Endodermal cell (in vitro differentiated cells): ENCODE measurements around the gene IRF6. TPM values are rescaled to one million over a fixed set of nuclear protein-coding genes. Genes with fewer than 3 reads are reported as not detected.

ENCODE experiments used
- DNase-seq: peaks from one replicate; pipeline ENCODE4 v3.0.0-alpha.2; 2017
- H3K27ac ChIP-seq: 2 replicates; pipeline ENCODE4 v1.5.1; 2013; ENCODE audit warnings: mild to moderate bottlenecking, low read depth, low read length, moderate library complexity
- H3K27me3 ChIP-seq: 2 replicates; pipeline ENCODE4 v1.6.1; 2013; ENCODE audit warnings: mild to moderate bottlenecking, low read length, moderate library complexity; ENCODE audit not compliant: insufficient read depth, control insufficient read depth, poor library complexity, severe bottlenecking
- H3K36me3 ChIP-seq: 2 replicates; pipeline ENCODE4 v1.7.0; 2013; ENCODE audit warnings: mild to moderate bottlenecking, low read length, moderate library complexity; ENCODE audit not compliant: control insufficient read depth, insufficient read depth
- H3K4me1 ChIP-seq: one replicate; pipeline ENCODE4 v1.7.0; 2013; ENCODE audit warnings: low read length; ENCODE audit not compliant: control insufficient read depth, insufficient read depth
- H3K4me3 ChIP-seq: 2 replicates; pipeline ENCODE4 v1.5.1; 2013; ENCODE audit warnings: mild to moderate bottlenecking, low read length, moderate library complexity
- H3K9ac ChIP-seq: 2 replicates; pipeline ENCODE4 v1.6.1; 2013; ENCODE audit warnings: mild to moderate bottlenecking, low read length, moderate library complexity; ENCODE audit not compliant: poor library complexity, severe bottlenecking; ENCODE audit errors: extremely low read depth
- H3K9me3 ChIP-seq: 2 replicates; pipeline ENCODE4 v1.6.1; 2013; ENCODE audit warnings: mild to moderate bottlenecking, low read length, moderate library complexity; ENCODE audit not compliant: control insufficient read depth
- H3K27ac Mint-ChIP-seq: 2 replicates; pipeline ENCODE4 v1.8.0; 2020; ENCODE audit warnings: mixed read lengths
- H3K27me3 Mint-ChIP-seq: 2 replicates; pipeline ENCODE4 v1.8.0; 2021; ENCODE audit warnings: mild to moderate bottlenecking, mixed read lengths; ENCODE audit not compliant: insufficient read depth
- H3K36me3 Mint-ChIP-seq: 2 replicates; pipeline ENCODE4 v1.8.0; 2020; ENCODE audit warnings: low read depth, mixed read lengths
- H3K4me1 Mint-ChIP-seq: 2 replicates; pipeline ENCODE4 v1.8.0; 2020; ENCODE audit warnings: mixed read lengths
- H3K4me3 Mint-ChIP-seq: 2 replicates; pipeline ENCODE4 v1.8.0; 2020; ENCODE audit warnings: mild to moderate bottlenecking, moderate library complexity, mixed read lengths
- H3K9me3 Mint-ChIP-seq: 2 replicates; pipeline ENCODE4 v1.8.0; 2020; ENCODE audit warnings: mild to moderate bottlenecking, mixed read lengths
- WGBS, 2 experiments: methylation state at CpG; one replicate each; pipeline versions ENCODE4 v1.1.5 to v1.1.7; 2013; ENCODE audit warnings: missing lambda C conversion rate in 2 of 2, mixed read lengths in 1 of 2; ENCODE audit not compliant: insufficient coverage in 1 of 2, insufficient read length in 1 of 2; 5-methylcytosine and 5-hydroxymethylcytosine counted together
- total RNA-seq, 2 donors: library from RNA; stranded (reverse); fragmentation: NEBNext Ultra II Directional in 1 of 2; extraction: Animal tissue kit (Norgen Biotek cat#: 25700) in 1 of 2; gene quantifications; 2 replicates in 1 of 2; 3 replicates in 1 of 2; pipeline ENCODE4 v1.2.1, GENCODE V29; 2021
- TF ChIP-seq, protein P1 (sequence below): fragments of 200-600 bp; sonication (generic); conservative IDR thresholded peaks from 2 replicates; pipeline ENCODE4 v1.5.0; 2021; ENCODE audit warnings: antibody characterized with exemption, mild to moderate bottlenecking

Gene IRF6
- total RNA-seq, 2 donors from 2014 or later: 13.8 to 18.2 TPM

DNA sequence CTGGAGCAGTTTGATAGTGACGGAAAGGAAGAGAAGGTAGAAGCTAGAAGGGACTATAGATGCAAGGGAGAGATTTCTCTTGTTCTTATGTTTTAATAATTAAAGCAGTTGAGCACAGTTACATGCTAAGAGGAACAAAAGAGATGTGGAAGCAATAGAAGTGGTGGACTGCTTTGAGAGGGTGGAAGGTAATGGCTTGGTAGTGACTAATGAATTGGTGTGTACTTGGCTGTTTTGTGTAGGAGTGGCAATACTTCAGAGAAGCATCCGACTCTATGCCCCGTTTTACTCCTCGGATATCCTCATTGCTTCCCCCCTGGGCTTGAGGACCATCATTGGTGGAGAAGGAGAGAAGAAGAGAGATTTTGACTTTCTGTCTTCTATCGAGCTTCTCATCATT lies 34.7 kb upstream of the IRF6 start:
- no peaks in the 10 kb centered on the region for H3K9me3 Mint-ChIP-seq
- 98 to 100% methylated on average over 4 to 5 of the region's 5 CpGs for WGBS, 2 experiments
- no peak overlapping the region for H3K27ac Mint-ChIP-seq
- Histone ChIP-seq H3K9me3 (no peaks in the 10 kb centered on the region), H3K36me3 (peaks cover 86% of the 10 kb centered on the region), H3K9ac (no peak overlapping the region), H3K4me1 (no peaks in the 10 kb centered on the region), H3K27ac (no peak overlapping the region), H3K4me3 (no peak overlapping the region), H3K27me3 (no peaks in the 10 kb centered on the region)
- H3K27me3 Mint-ChIP-seq: no peaks in the 10 kb centered on the region
- DNase-seq: no peak
- peaks cover 64% of the 10 kb centered on the region for H3K36me3 Mint-ChIP-seq
- TF ChIP-seq, protein P1, sequence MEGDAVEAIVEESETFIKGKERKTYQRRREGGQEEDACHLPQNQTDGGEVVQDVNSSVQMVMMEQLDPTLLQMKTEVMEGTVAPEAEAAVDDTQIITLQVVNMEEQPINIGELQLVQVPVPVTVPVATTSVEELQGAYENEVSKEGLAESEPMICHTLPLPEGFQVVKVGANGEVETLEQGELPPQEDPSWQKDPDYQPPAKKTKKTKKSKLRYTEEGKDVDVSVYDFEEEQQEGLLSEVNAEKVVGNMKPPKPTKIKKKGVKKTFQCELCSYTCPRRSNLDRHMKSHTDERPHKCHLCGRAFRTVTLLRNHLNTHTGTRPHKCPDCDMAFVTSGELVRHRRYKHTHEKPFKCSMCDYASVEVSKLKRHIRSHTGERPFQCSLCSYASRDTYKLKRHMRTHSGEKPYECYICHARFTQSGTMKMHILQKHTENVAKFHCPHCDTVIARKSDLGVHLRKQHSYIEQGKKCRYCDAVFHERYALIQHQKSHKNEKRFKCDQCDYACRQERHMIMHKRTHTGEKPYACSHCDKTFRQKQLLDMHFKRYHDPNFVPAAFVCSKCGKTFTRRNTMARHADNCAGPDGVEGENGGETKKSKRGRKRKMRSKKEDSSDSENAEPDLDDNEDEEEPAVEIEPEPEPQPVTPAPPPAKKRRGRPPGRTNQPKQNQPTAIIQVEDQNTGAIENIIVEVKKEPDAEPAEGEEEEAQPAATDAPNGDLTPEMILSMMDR: no peak
- no peaks in the 10 kb centered on the region for H3K4me1 Mint-ChIP-seq
- H3K4me3 Mint-ChIP-seq: no peak overlapping the region

GRCh38 chr1:209839875-209840546 lies 34.1 kb upstream of the IRF6 start:
- TF ChIP-seq, protein P1: no peak
- Mint-ChIP-seq H3K27me3 (no peaks in the 10 kb centered on the region), H3K9me3 (no peaks in the 10 kb centered on the region), H3K4me3 (no peak overlapping the region), H3K27ac (no peak overlapping the region), H3K4me1 (no peaks in the 10 kb centered on the region), H3K36me3 (peaks cover 67% of the 10 kb centered on the region)
- DNase-seq: no peak
- Histone ChIP-seq H3K27ac (no peak overlapping the region), H3K36me3 (peaks cover 86% of the 10 kb centered on the region), H3K9me3 (no peaks in the 10 kb centered on the region), H3K9ac (no peak overlapping the region), H3K27me3 (no peaks in the 10 kb centered on the region), H3K4me1 (no peaks in the 10 kb centered on the region), H3K4me3 (no peak overlapping the region)
- WGBS, 2 experiments: 88 to 91% methylated on average over 4 to 5 of the region's 5 CpGs

DNA sequence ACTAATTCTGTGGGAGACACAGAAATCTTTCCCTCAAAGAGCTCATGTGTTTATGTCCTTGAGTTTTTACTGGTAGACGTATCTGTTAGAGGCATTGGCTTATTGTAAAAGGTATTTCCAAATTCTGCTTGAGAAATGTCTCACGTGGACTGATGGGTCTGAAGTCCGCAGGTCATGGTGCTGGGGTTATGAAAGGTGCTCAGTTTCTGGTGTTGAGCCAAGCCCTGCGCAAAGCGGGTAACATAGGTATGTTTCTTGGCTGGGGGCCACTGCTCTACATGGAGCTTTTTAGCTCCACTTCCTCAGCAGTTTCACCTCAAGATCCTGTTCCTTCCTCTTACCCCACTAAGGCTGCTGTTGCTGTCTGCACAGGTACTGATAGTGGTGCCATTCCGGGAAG lies 32.6 kb upstream of the IRF6 start:
- Mint-ChIP-seq H3K4me1 (no peaks in the 10 kb centered on the region), H3K4me3 (no peak overlapping the region), H3K36me3 (peaks cover 72% of the 10 kb centered on the region), H3K27me3 (no peaks in the 10 kb centered on the region), H3K27ac (no peak overlapping the region), H3K9me3 (no peaks in the 10 kb centered on the region)
- peaks cover 93% of the 10 kb centered on the region for H3K36me3 ChIP-seq
- DNase-seq: no peak
- TF ChIP-seq, protein P1: no peak
- no peak overlapping the region for H3K27ac ChIP-seq
- 91 to 92% methylated on average over 4 to 6 of the region's 6 CpGs for WGBS, 2 experiments
- H3K9me3 ChIP-seq: no peaks in the 10 kb centered on the region
- H3K4me3 ChIP-seq: no peak overlapping the region
- no peaks in the 10 kb centered on the region for H3K4me1 ChIP-seq
- no peaks in the 10 kb centered on the region for H3K27me3 ChIP-seq
- H3K9ac ChIP-seq: no peak overlapping the region
